PFSK-1 (cell line): Measurements from ENCODE around the gene CNTNAP5.

Source experiments
- FOXP2 ChIP-seq: optimal IDR thresholded peaks from 2 replicates; pipeline ENCODE3; 2011; ENCODE audit warnings: borderline replicate concordance, control low read depth, inconsistent platforms; ENCODE audit not compliant: insufficient read depth; ENCODE audit errors: extremely low read length, extremely low read depth
- POLR2AphosphoS5 ChIP-seq: IDR thresholded peaks from 2 replicates; pipeline ENCODE4 v1.6.1; 2012; ENCODE audit warnings: low read depth, mild to moderate bottlenecking, control low read depth, low read length, moderate library complexity
- REST ChIP-seq, 2 experiments: IDR thresholded peaks; 2 replicates each; pipeline versions ENCODE4 v1.6.1 to v1.8.0; 2011 to 2012; ENCODE audit warnings: low read depth in 2 of 2, low read length in 2 of 2, control low read depth in 1 of 2, inconsistent platforms in 1 of 2, mild to moderate bottlenecking in 1 of 2, moderate library complexity in 1 of 2; ENCODE audit not compliant: insufficient read depth in 1 of 2
- SIN3A ChIP-seq: IDR thresholded peaks from 2 replicates; pipeline ENCODE4 v1.6.1; 2012; ENCODE audit warnings: mild to moderate bottlenecking, low read length, moderate library complexity, borderline replicate concordance; ENCODE audit not compliant: insufficient read depth
- TAF1 ChIP-seq: IDR thresholded peaks from 2 replicates; pipeline ENCODE4 v1.6.1; 2012; ENCODE audit warnings: low read length, control low read depth, borderline replicate concordance; ENCODE audit not compliant: insufficient read depth

DNA sequence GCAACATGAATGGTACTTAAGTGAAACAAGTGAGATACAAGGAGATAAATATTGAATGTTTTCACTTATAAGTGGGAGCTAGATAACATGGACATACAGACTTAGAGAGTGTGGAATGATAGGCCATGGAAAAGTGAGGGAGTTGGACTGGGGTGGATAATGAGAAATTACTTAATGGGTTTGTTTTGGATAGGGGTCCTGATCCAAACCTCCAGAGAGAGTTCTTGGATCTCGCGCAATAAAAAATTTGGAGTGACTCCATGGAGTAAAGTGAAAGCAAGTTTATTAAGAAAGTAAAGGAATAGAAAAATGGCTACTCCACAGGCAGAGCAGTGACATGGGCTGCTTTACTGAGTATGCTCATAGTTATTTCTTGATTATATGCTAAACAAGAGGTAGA lies 508.9 kb downstream of the CNTNAP5 start:
- no peak for TF ChIP-seq TAF1
- TF ChIP-seq REST (IDR thresholded peaks at IDR 0.05; ENCODE audit: insufficient read depth in 1 of 2, low read depth in 2 of 2, low read length in 2 of 2): no peak
- no peak for TF ChIP-seq POLR2AphosphoS5
- no peak for TF ChIP-seq FOXP2
- no peak for TF ChIP-seq SIN3A
